C4-2B (cell line): ENCODE data around the gene PCNX1.

Experiments
- CTCF ChIP-seq: fragments of 450-650 bp; conservative IDR thresholded peaks from 2 replicates; pipeline ENCODE4 v1.5.1; 2017; ENCODE audit warnings: mild to moderate bottlenecking
- ZFX ChIP-seq: fragments of 450-650 bp; IDR thresholded peaks from 2 replicates; pipeline ENCODE4 v1.6.1; 2017

- TF ChIP-seq CTCF (no peak), ZFX (no peak)
Measured at GRCh38 chr14:71056168-71056567, 148.9 kb downstream of the PCNX1 start.
